SK-N-SH (cell line): ENCODE results near the gene STK26. TPM values are rescaled to one million over a fixed set of nuclear protein-coding genes. Genes with fewer than 3 reads are reported as not detected.

ENCODE experiments used
- CTCF ChIA-PET: fragments of 300-600, 350-600 bp; formaldehyde crosslinking; extraction: SDS; loops from one replicate; lab custom pipeline; 2021; lab: Yijun Ruan, JAX
- POLR2A ChIA-PET: fragments of 350-600 bp; sonication (Branson Sonifier 250); formaldehyde crosslinking; extraction: SDS; loops from one replicate; lab custom pipeline; 2020; ENCODE audit warnings: antibody characterized with exemption, inconsistent platforms; lab: Yijun Ruan, JAX
- DNase-seq: peaks from one replicate; pipeline ENCODE4 v3.0.0; 2012
- H2AFZ ChIP-seq: fragments of 200-600 bp; sonication (generic); 2 replicates; pipeline ENCODE4 v1.8.1; 2016; ENCODE audit warnings: antibody characterized with exemption, mild to moderate bottlenecking, low read depth
- H3F3A ChIP-seq: fragments of 200-600 bp; sonication (generic); replicated peaks from 2 replicates; pipeline ENCODE3; 2016; ENCODE audit warnings: antibody characterized with exemption, mild to moderate bottlenecking; ENCODE audit not compliant: insufficient read depth
- H3K27ac ChIP-seq, 2 experiments: fragments of 200-500 bp in 1 of 2; fragments of 200-600 bp in 1 of 2; sonication (Bioruptor generic) in 1 of 2; sonication (generic), shearing (Covaris generic) in 1 of 2; 2 replicates each; pipeline versions ENCODE4 v1.5.1 to v1.6.1; 2014 to 2016; ENCODE audit warnings: low read depth in 2 of 2, inconsistent platforms in 1 of 2, low read length in 1 of 2, mild to moderate bottlenecking in 1 of 2, mixed read lengths in 1 of 2
- H3K27me3 ChIP-seq: fragments of 200-600 bp; sonication (generic), shearing (Covaris generic); 2 replicates; pipeline ENCODE4 v1.6.1; 2016; ENCODE audit warnings: mixed run types; ENCODE audit not compliant: insufficient read depth
- H3K36me3 ChIP-seq, 2 experiments: fragments of 200-500 bp in 1 of 2; fragments of 200-600 bp in 1 of 2; sonication (Bioruptor generic) in 1 of 2; sonication (generic) in 1 of 2; replicated peaks in 1 of 2; 2 replicates each; pipeline versions ENCODE3 to v1.5.1; 2014 to 2016; ENCODE audit warnings: low read length in 1 of 2, mild to moderate bottlenecking in 1 of 2; ENCODE audit not compliant: insufficient read depth in 2 of 2, control insufficient read depth in 1 of 2
- H3K4me1 ChIP-seq, 2 experiments: fragments of 200-500 bp in 1 of 2; fragments of 200-600 bp in 1 of 2; sonication (Bioruptor generic) in 1 of 2; sonication (generic), shearing (Covaris generic) in 1 of 2; 2 replicates each; pipeline versions ENCODE4 v1.5.1 to v1.6.1; 2014 to 2016; ENCODE audit warnings: low read depth in 1 of 2, low read length in 1 of 2, mixed run types in 1 of 2; ENCODE audit not compliant: insufficient read depth in 2 of 2, control insufficient read depth in 1 of 2
- H3K4me2 ChIP-seq: fragments of 200-600 bp; sonication (generic), shearing (Covaris generic); 2 replicates; pipeline ENCODE4 v1.6.1; 2017; ENCODE audit warnings: mixed run types
- H3K4me3 ChIP-seq, 2 experiments: fragments of 200-500 bp in 1 of 2; fragments of 200-600 bp in 1 of 2; sonication (Bioruptor generic) in 1 of 2; sonication (generic), shearing (Covaris generic) in 1 of 2; 2 replicates each; pipeline versions ENCODE4 v1.5.1 to v1.8.1; 2014 to 2016; ENCODE audit warnings: low read depth in 2 of 2, inconsistent platforms in 1 of 2, low read length in 1 of 2, mild to moderate bottlenecking in 1 of 2, mixed read lengths in 1 of 2, moderate library complexity in 1 of 2
- H3K79me2 ChIP-seq: fragments of 200-600 bp; sonication (generic); 2 replicates; pipeline ENCODE4 v1.8.1; 2017; ENCODE audit warnings: mild to moderate bottlenecking; ENCODE audit not compliant: insufficient read depth
- H3K9ac ChIP-seq: fragments of 200-600 bp; sonication (generic); 2 replicates; pipeline ENCODE4 v1.6.1; 2017; ENCODE audit warnings: mixed run types
- H3K9me2 ChIP-seq: fragments of 200-600 bp; sonication (generic); 2 replicates; pipeline ENCODE4 v1.6.1; 2017; ENCODE audit warnings: mixed run types
- H3K9me3 ChIP-seq: fragments of 200-600 bp; sonication (generic); 2 replicates; pipeline ENCODE4 v1.6.1; 2017; ENCODE audit warnings: mixed run types, mild to moderate bottlenecking, moderate library complexity
- H4K20me1 ChIP-seq: fragments of 200-600 bp; sonication (generic); 2 replicates; pipeline ENCODE4 v1.6.1; 2017; ENCODE audit warnings: mild to moderate bottlenecking, mixed run types; ENCODE audit not compliant: insufficient read depth
- CTCF ChIP-seq: fragments of 200-600 bp; sonication (generic); IDR thresholded peaks from 2 replicates; pipeline ENCODE4 v1.6.1; 2017; ENCODE audit warnings: antibody characterized with exemption, mild to moderate bottlenecking, moderate library complexity
- FOSL2 ChIP-seq: IDR thresholded peaks from 2 replicates; pipeline ENCODE4 v1.4.0; 2012; ENCODE audit warnings: low read depth, mild to moderate bottlenecking, moderate library complexity, borderline replicate concordance
- FOXM1 ChIP-seq: IDR thresholded peaks from 2 replicates; pipeline ENCODE4 v1.4.0; 2012; ENCODE audit warnings: low read depth, mild to moderate bottlenecking
- MXI1 ChIP-seq: IDR thresholded peaks from 2 replicates; pipeline ENCODE4 v1.6.1; 2012; ENCODE audit warnings: mild to moderate bottlenecking, low read depth, low read length, improper control_type of control experiment
- NRF1 ChIP-seq: IDR thresholded peaks from 2 replicates; pipeline ENCODE4 v1.6.1; 2012; ENCODE audit warnings: low read depth, mild to moderate bottlenecking, low read length
- RAD21 ChIP-seq: IDR thresholded peaks from 2 replicates; pipeline ENCODE4 v1.6.1; 2012; ENCODE audit warnings: mild to moderate bottlenecking, low read length
- RCOR1 ChIP-seq: fragments of 150-350 bp; IDR thresholded peaks from 2 replicates; pipeline ENCODE4 v1.6.1; 2017; ENCODE audit warnings: antibody characterized with exemption, low read length
- REST ChIP-seq: IDR thresholded peaks from 2 replicates; pipeline ENCODE4 v1.6.1; 2012; ENCODE audit warnings: mild to moderate bottlenecking, low read depth, low read length, moderate library complexity
- RFX5 ChIP-seq: IDR thresholded peaks from 2 replicates; pipeline ENCODE4 v1.6.1; 2012; ENCODE audit warnings: mild to moderate bottlenecking, improper control_type of control experiment, low read length
- SIN3A ChIP-seq: IDR thresholded peaks from 2 replicates; pipeline ENCODE4 v1.6.1; 2012; ENCODE audit warnings: low read depth, mild to moderate bottlenecking, low read length, moderate library complexity, borderline replicate concordance
- SMC3 ChIP-seq: IDR thresholded peaks from 2 replicates; pipeline ENCODE4 v1.6.1; 2012; ENCODE audit warnings: low read depth, low read length, improper control_type of control experiment
- TEAD4 ChIP-seq: IDR thresholded peaks from 2 replicates; pipeline ENCODE4 v1.4.0; 2012; ENCODE audit warnings: mild to moderate bottlenecking, borderline replicate concordance; ENCODE audit not compliant: insufficient read depth
- USF1 ChIP-seq: IDR thresholded peaks from 2 replicates; pipeline ENCODE4 v1.4.0; 2012; ENCODE audit warnings: low read depth, borderline replicate concordance
- YY1 ChIP-seq: IDR thresholded peaks from 2 replicates; pipeline ENCODE4 v1.4.0; 2012; ENCODE audit warnings: low read depth, mild to moderate bottlenecking
- WGBS: methylation state at CpG from one replicate; pipeline ENCODE4 v1.1.6; 2017; ENCODE audit warnings: low lambda C conversion rate; 5-methylcytosine and 5-hydroxymethylcytosine counted together
- polyA plus RNA-seq, 3 experiments: library from polyadenylated mRNA; depleted of rRNA; stranded (reverse); fragments of >200 nt; gene quantifications; 2 replicates each; pipeline ENCODE4 v1.2.3, GENCODE V29; 2012

Gene STK26
- polyA plus RNA-seq, 1 of the 3 experiments (the other 2 are of a cell fraction): 3.5 TPM

- CTCF ChIA-PET: no interaction called here
- 29% methylated on average over 4 of the region's 4 CpGs for WGBS
These were observed 40.8 kb downstream of the STK26 start for GRCh38 chrX:132063862-132064261.

GRCh38 chrX:132068405-132068804 lies 45.3 kb downstream of the STK26 start:
- Histone ChIP-seq H3K9ac (no peak overlapping the region), H3K36me3 (no peaks in the 10 kb centered on the region), H3K9me3 (no peaks in the 10 kb centered on the region), H3K9me2 (no peaks in the 10 kb centered on the region), H3K27me3 (no peaks in the 10 kb centered on the region; the same call in none of the 2 replicates), H4K20me1 (no peaks in the 10 kb centered on the region), H3K4me2 (no peak overlapping the region), H3K27ac (no peak overlapping the region), H3K4me3 (no peak overlapping the region), H2AFZ (no peak overlapping the region), H3F3A (no peaks in the 10 kb centered on the region), H3K4me1 (no peaks in the 10 kb centered on the region; a peak in 1 of 4 replicates), H3K79me2 (no peaks in the 10 kb centered on the region)
- ChIA-PET CTCF (interaction anchor here (1.7 to 4.5 kb wide), 2 partner anchors 10 to 227 kb away, joined by 4 to 16 read pairs; no protein-coding TSS in a partner anchor), POLR2A (no interaction called here)
- 57% methylated on average over 1 of the region's 1 CpG for WGBS
- no peak for TF ChIP-seq TEAD4
- no peak for TF ChIP-seq SIN3A
- DNase-seq: no peak

More at GRCh38 chrX:132063862-132064261, 40.8 kb downstream of the STK26 start:
- no peak for DNase-seq
- H3K36me3 ChIP-seq: no peaks in the 10 kb centered on the region
- no peaks in the 10 kb centered on the region for H3K79me2 ChIP-seq
- H3F3A ChIP-seq: no peaks in the 10 kb centered on the region
- no peaks in the 10 kb centered on the region for H3K9me2 ChIP-seq
- POLR2A ChIA-PET: no interaction called here
- TF ChIP-seq USF1: no peak
- no peak for TF ChIP-seq YY1
- TF ChIP-seq RCOR1: no peak
- TF ChIP-seq NRF1: no peak
- TF ChIP-seq MXI1: no peak
- no peak for TF ChIP-seq RFX5
- TF ChIP-seq RAD21: no peak
- no peak for TF ChIP-seq TEAD4
- TF ChIP-seq FOSL2: no peak
- no peak overlapping the region for H3K27ac ChIP-seq
- no peaks in the 10 kb centered on the region for H4K20me1 ChIP-seq
- H3K9ac ChIP-seq: no peak overlapping the region
- H3K4me3 ChIP-seq: no peak overlapping the region
- no peaks in the 10 kb centered on the region; a peak in 1 of 4 replicates for H3K4me1 ChIP-seq
- H2AFZ ChIP-seq: no peak overlapping the region
- no peaks in the 10 kb centered on the region; the same call in 1 of the 2 replicates for H3K27me3 ChIP-seq
- H3K9me3 ChIP-seq: no peaks in the 10 kb centered on the region
- no peak overlapping the region for H3K4me2 ChIP-seq

- H3K4me1 ChIP-seq: no peaks in the 10 kb centered on the region
- no peaks in the 10 kb centered on the region; the same call in none of the 2 replicates for H3K27me3 ChIP-seq
- H3K4me3 ChIP-seq: no peak overlapping the region
- H3K36me3 ChIP-seq: no peaks in the 10 kb centered on the region
- H3K9me3 ChIP-seq: no peaks in the 10 kb centered on the region
- CTCF ChIA-PET: interaction anchor here (0.6 to 7.5 kb wide), 21 partner anchors 9 to 560 kb away, joined by 3 to 34 read pairs (median 3); partner anchors contain the start of genes RAP2C and STK26
- no peak overlapping the region for H3K9ac ChIP-seq
- H3K79me2 ChIP-seq: no peaks in the 10 kb centered on the region
- TF ChIP-seq MXI1 (no peak), REST (no peak), SMC3 (peak; percentile 45), RAD21 (peak; percentile 67), FOXM1 (no peak), CTCF (peak; percentile 61)
- DNase-seq: peak; percentile 10
- no peaks in the 10 kb centered on the region for H3K9me2 ChIP-seq
- POLR2A ChIA-PET: no interaction called here
- H4K20me1 ChIP-seq: no peaks in the 10 kb centered on the region
- H3K27ac ChIP-seq: no peak overlapping the region
- no peaks in the 10 kb centered on the region for H3F3A ChIP-seq
- H2AFZ ChIP-seq: no peak overlapping the region
- no peak overlapping the region for H3K4me2 ChIP-seq
These were observed 48.2 kb downstream of the STK26 start for GRCh38 chrX:132071254-132071653.
